ENCODE results near the gene ZNF593OS. TPM values are rescaled to one million over a fixed set of nuclear protein-coding genes. Genes with fewer than 3 reads are reported as not detected.

The ZNF593OS gene
- total and polyA plus RNA-seq, 2 of the 8 experiments (the other 6 are each of a cell fraction or from before 2014, with no cell fraction given), result not detected

GRCh38 chr1:26148887-26149286 lies 22.7 kb downstream of the ZNF593OS start:
- no peak overlapping the region for H4K5ac ChIP-seq (ENCODE audit: insufficient read length, low read depth, low read length)
- DNase-seq (ENCODE audit: low read depth in 1 of 2, low spot score in 2 of 2) (no peak), FAIRE-seq (no peak)
- peaks cover 4 to 28% (median 13%) of the 10 kb centered on the region in 4 experiments for H3K27me3 ChIP-seq (replicated peaks in 1 of 4; ENCODE audit: control insufficient read depth in 3 of 4, extremely low read depth in 1 of 4, insufficient read depth in 3 of 4, low read length in 3 of 4)
- POLR2A ChIA-PET (ENCODE audit: partially characterized antibody), result interaction anchor here (1.4 kb wide), 1 partner anchor 107 kb away, joined by 3 read pairs; no protein-coding TSS in a partner anchor
- no peak overlapping the region for H3K4me3 ChIP-seq (ENCODE audit: extremely low read depth in 1 of 4, insufficient read depth in 2 of 4, low read depth in 3 of 4, low read length in 4 of 4)
- no peak overlapping the region for H2BK120ac ChIP-seq (replicated peaks; ENCODE audit: low read depth, low read length)
- no peak overlapping the region for H2BK20ac ChIP-seq (ENCODE audit: low read length)
- no peak overlapping the region for H2BK15ac ChIP-seq (ENCODE audit: low read length)
- H3K79me1 ChIP-seq (ENCODE audit: low read depth, low read length), result no peaks in the 10 kb centered on the region
- no peak overlapping the region for H4K8ac ChIP-seq (ENCODE audit: extremely low read depth, insufficient read depth, low read length)
- H3K18ac ChIP-seq (ENCODE audit: extremely low read depth, low read length), result no peak overlapping the region
- H2AK5ac ChIP-seq (ENCODE audit: low read depth, low read length), result no peak overlapping the region
- H2BK12ac ChIP-seq (ENCODE audit: low read depth, low read length), result no peak overlapping the region
- H3K56ac ChIP-seq (replicated peaks; ENCODE audit: insufficient read length, low read depth, low read length), result no peak overlapping the region
- no peaks in the 10 kb centered on the region for H3K79me2 ChIP-seq (ENCODE audit: control insufficient read depth in 1 of 2, insufficient read depth in 2 of 2, low read length in 2 of 2)
- H2AFZ ChIP-seq (ENCODE audit: low read length), result no peak overlapping the region
- no peak overlapping the region for H3K4me2 ChIP-seq (ENCODE audit: insufficient read depth in 1 of 2, low read depth in 2 of 2, low read length in 2 of 2)
- H3K23ac ChIP-seq (ENCODE audit: insufficient read length), result no peak overlapping the region
- no peaks in the 10 kb centered on the region for H3K23me2 ChIP-seq (ENCODE audit: low read depth, low read length)
- no peak overlapping the region for H3K9ac ChIP-seq (replicated peaks in 1 of 4; ENCODE audit: extremely low read depth in 1 of 4, low read depth in 3 of 4, low read length in 3 of 4)
- peaks cover 0 to under 1% of the 10 kb centered on the region in 2 experiments for H4K20me1 ChIP-seq (replicated peaks in 1 of 2; ENCODE audit: control insufficient read depth in 1 of 2, insufficient read depth in 2 of 2, low read length in 2 of 2)
- no peaks in the 10 kb centered on the region for H3K4me1 ChIP-seq (replicated peaks in 1 of 4; ENCODE audit: control insufficient read depth in 3 of 4, insufficient read depth in 4 of 4, low read length in 3 of 4)
- H3K4ac ChIP-seq (replicated peaks; ENCODE audit: insufficient read length, low read depth, low read length), result no peak overlapping the region
- H3K9me3 ChIP-seq (ENCODE audit: insufficient read depth in 2 of 2, low read depth in 1 of 2, low read length in 1 of 2), result no peaks in the 10 kb centered on the region
- H3K14ac ChIP-seq (ENCODE audit: insufficient read length), result no peak overlapping the region
- no peak overlapping the region for H3K27ac ChIP-seq (ENCODE audit: low read depth, low read length)
- H4K91ac ChIP-seq (replicated peaks; ENCODE audit: insufficient read length, low read length), result no peak overlapping the region
- H3K36me3 ChIP-seq (ENCODE audit: control insufficient read depth in 2 of 4, insufficient read depth in 4 of 4, low read length in 3 of 4), result no peaks in the 10 kb centered on the region
- no peak overlapping the region for H2BK5ac ChIP-seq (ENCODE audit: low read depth, low read length)
- CTCF ChIA-PET (ENCODE audit: partially characterized antibody), result interaction anchor here (1.0 to 11.2 kb wide), 6 partner anchors 14 to 105 kb away, joined by 3 to 154 read pairs (median 4); partner anchors contain the start of gene CNKSR1
- no peak for TF ChIP-seq SIN3A (conservative IDR thresholded peaks at IDR 0.05 in 1 of 2, IDR thresholded peaks at IDR 0.05 in 1 of 2; ENCODE audit: low read depth in 1 of 2, low read length in 2 of 2)
- TF ChIP-seq TCF12 (IDR thresholded peaks at IDR 0.05; ENCODE audit: low read depth, low read length), result no peak
- TF ChIP-seq JUN (IDR thresholded peaks at IDR 0.05; ENCODE audit: low read depth, low read length), result no peak
- no peak for TF ChIP-seq GABPA (IDR thresholded peaks at IDR 0.05; ENCODE audit: borderline replicate concordance, insufficient read depth, low read length)
- no peak for TF ChIP-seq USF2 (IDR thresholded peaks at IDR 0.05; ENCODE audit: low read length)
- TF ChIP-seq POLR2A (IDR thresholded peaks at IDR 0.05; ENCODE audit: control extremely low read depth in 1 of 2, low read depth in 2 of 2, low read length in 2 of 2), result no peak
- no peak for TF ChIP-seq ASH2L (IDR thresholded peaks at IDR 0.05; ENCODE audit: low read length)
- TF ChIP-seq YY1 (IDR thresholded peaks at IDR 0.05; ENCODE audit: low read depth, low read length), result no peak
- TF ChIP-seq GTF2F1 (IDR thresholded peaks at IDR 0.05; ENCODE audit: borderline replicate concordance, low read depth, low read length), result no peak
- TF ChIP-seq MAFK (IDR thresholded peaks at IDR 0.05; ENCODE audit: low read depth, low read length), result no peak
- no peak for TF ChIP-seq CEBPB (IDR thresholded peaks at IDR 0.05; ENCODE audit: low read depth, low read length)
- no peak for TF ChIP-seq RAD21 (IDR thresholded peaks at IDR 0.05 in 1 of 2, conservative IDR thresholded peaks at IDR 0.05 in 1 of 2; ENCODE audit: low read depth in 2 of 2, low read length in 2 of 2)
- no peak for TF ChIP-seq SP1 (IDR thresholded peaks at IDR 0.05; ENCODE audit: low read depth, low read length)
- TF ChIP-seq SIX5 (IDR thresholded peaks at IDR 0.05; ENCODE audit: low read depth, low read length), result no peak
- no peak for TF ChIP-seq POU5F1 (IDR thresholded peaks at IDR 0.05; ENCODE audit: low read depth, low read length)
- TF ChIP-seq SIRT6 (IDR thresholded peaks at IDR 0.05; ENCODE audit: low read length), result no peak

Data from H1 (cell line).